ENCODE measurements around the gene GAL3ST2.

GRCh38 chr2:241742320-241742939, 34.2 kb upstream of the GAL3ST2 start:
- no peak for TF ChIP-seq POLR2AphosphoS5 (IDR thresholded peaks at IDR 0.05)
- no peak for TF ChIP-seq POLR2A (IDR thresholded peaks at IDR 0.05; ENCODE audit: low read depth)
- TF ChIP-seq CTCF (IDR thresholded peaks at IDR 0.05): no peak
- TF ChIP-seq EP300 (IDR thresholded peaks at IDR 0.05): no peak
